GM03348 (cell line): ENCODE results near the gene ANKK1.

Experiments
- DNase-seq: peaks from one replicate; pipeline ENCODE4 v3.0.0; 2012; ENCODE audit warnings: low spot score

The ANKK1 gene, protein sequence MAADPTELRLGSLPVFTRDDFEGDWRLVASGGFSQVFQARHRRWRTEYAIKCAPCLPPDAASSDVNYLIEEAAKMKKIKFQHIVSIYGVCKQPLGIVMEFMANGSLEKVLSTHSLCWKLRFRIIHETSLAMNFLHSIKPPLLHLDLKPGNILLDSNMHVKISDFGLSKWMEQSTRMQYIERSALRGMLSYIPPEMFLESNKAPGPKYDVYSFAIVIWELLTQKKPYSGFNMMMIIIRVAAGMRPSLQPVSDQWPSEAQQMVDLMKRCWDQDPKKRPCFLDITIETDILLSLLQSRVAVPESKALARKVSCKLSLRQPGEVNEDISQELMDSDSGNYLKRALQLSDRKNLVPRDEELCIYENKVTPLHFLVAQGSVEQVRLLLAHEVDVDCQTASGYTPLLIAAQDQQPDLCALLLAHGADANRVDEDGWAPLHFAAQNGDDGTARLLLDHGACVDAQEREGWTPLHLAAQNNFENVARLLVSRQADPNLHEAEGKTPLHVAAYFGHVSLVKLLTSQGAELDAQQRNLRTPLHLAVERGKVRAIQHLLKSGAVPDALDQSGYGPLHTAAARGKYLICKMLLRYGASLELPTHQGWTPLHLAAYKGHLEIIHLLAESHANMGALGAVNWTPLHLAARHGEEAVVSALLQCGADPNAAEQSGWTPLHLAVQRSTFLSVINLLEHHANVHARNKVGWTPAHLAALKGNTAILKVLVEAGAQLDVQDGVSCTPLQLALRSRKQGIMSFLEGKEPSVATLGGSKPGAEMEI

GRCh38 chr11:113387605-113388211 lies at the start of gene ANKK1:
TSS of gene ANKK1 (plus strand) at chr11:113387779. CDS start at chr11:113387885, 106 bp downstream.
- DNase-seq, result no peak

- DNase-seq, result no peak
These were observed 48.8 kb upstream of the ANKK1 start for GRCh38 chr11:113338730-113339129.

GRCh38 chr11:113339929-113340589 lies 47.5 kb upstream of the ANKK1 start:
- DNase-seq, result no peak

DNA sequence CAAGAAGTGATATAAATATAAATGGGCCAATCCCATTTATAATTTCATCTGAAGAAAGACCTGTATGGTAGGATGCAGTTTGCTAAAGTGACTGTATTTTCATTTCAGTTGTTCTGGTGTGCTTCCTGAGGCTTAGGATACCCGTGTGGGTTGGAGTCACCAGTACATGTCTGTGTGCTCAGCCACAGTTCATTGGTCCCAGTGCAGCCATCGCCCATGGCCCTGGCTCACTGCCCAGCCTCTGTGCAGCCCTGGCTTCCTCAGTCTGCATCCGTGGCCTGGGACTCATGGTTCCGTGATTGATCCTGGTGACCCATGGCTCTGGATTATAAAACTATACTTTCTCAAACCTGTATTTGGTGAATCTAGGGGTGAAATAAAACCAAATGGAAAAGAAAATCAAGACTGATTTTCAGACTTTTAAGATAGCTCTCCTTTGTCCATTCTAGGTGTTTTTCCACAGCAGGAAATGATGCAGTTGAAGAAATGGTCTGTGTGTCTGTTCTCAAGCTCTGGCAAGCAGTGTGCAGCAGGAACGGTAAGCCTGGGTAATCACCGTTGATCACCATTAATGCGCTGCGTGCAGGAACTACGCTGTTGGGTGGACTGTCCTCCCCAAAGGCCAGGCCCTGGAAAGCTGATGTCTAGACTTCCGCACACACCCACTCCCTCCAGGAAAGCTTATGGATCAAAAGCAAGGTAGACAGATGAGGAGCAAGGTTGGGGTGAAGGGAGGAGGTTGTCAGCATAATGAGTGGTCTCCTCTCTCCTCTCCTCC lies 46.0 kb upstream of the ANKK1 start:
- DNase-seq, result no peak

DNA sequence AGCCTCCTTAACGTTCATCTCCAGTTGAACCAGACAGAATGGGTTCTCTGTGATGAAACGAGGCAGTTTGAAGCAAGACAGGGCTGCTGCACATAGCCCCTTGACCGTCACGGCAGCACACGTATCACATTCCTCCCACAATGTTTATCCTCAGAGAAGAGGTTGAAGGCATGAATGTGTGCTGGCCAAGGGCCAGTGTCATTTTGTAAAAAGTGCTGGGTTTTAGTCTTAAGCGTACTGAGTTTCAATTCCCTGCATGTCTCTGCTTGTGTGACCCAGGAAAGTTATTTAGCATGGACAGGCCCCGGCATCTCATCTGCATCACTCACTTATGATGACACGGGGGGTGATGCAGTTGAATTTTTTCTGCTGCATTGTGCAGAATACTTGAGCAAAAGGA lies 41.6 kb upstream of the ANKK1 start:
- DNase-seq, result no peak

DNA sequence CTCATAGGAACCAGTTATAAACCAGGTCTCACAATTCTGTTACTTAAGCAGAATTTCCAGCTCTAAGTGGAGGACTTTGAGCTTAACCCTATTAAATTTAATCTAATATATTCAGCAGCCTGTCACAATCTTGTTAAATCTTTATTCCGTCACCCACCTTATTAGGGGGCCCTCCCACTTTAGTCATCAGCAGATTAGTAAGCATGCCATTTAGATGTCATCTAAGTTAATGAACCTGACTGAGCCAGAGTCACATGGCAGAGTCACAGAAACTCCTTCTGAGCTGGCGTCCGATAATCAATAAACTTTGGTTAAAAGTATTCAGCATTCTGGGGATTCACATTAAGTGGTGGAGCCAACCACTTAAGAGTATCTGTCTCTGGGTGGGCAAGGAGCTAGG lies 38.1 kb upstream of the ANKK1 start:
- no peak for DNase-seq

DNA sequence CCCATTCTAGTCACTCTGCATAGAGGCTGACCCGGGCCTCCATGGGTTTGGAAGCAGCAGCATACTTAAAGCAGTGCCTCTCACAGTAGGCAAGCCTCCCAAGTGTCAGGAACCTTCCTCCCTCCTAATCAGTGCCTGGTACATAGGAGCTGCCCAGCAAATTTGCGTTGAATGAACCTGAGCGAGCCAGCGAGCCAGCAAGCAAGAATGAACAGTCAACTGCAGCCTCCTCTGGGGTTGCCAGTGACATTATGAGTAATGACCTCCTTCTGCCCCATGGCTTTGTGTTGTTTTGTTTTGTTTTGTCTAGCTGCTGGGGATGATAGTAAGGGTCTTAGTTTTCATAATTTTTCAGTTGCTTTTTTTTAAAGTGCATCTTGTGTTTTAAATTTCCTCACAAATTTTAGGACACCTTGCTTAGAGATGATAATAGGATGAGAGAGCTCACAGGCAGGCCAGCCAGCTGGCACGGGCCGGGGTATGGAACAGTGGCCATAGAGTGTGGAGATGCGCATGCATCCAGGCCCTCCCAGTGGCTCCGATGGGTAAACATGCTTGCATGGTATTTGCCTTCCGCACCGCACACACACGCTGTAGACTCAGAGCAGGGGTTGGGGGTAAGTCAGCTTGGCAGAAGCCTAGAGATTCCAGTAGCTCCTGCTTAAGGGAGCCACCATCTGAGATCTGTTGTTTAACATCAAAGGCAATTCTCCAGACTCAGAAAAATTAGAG lies 37.1 kb upstream of the ANKK1 start:
- DNase-seq, result no peak

GRCh38 chr11:113351068-113351450 lies 36.5 kb upstream of the ANKK1 start:
- DNase-seq, result no peak

DNA sequence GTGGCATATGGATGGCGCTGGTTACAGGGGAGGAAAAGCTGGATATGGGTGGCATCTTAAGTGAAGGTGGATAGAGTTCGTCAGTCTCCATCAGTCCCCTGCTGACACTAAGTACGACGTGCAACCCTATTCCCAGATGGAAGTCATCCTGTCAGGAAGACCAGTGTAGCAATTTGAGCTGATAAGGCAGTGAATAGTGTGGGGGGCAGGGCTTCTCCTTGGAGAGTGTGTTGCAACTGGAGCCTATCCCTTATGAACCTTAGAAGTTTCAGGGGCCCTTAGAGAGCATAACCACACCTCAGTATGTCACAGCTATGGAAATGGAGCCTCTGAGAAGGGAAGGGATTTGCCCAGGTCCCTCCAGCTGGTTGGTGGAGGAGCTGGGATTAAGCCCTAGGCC lies 36.1 kb upstream of the ANKK1 start:
- DNase-seq, result no peak

GRCh38 chr11:113356203-113356602 lies 31.4 kb upstream of the ANKK1 start:
- DNase-seq, result no peak

DNA sequence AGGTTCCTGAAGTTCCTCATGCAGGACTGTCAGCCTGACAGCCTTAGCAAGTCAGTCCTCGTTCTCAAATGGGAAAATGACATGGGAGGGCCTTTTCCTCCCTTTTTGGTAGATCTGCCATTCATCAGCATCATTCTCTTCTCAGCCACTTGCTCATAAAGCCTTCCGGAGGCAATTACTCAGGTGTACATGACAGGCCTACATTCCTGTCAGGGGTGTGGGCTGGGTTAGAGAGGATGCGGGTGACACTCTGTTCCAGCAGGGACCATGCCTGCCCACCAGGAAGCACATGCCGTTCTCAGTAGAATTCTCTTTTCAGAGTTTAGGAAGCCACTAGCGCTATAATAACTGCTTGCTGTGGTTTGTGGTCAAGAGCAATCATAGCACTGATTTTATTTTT lies 24.2 kb upstream of the ANKK1 start:
- DNase-seq, result no peak

GRCh38 chr11:113363996-113364641 lies 23.5 kb upstream of the ANKK1 start:
- DNase-seq, result no peak

- no peak for DNase-seq
These were observed 21.7 kb upstream of the ANKK1 start for GRCh38 chr11:113365895-113366294.

GRCh38 chr11:113369411-113369810 lies 18.2 kb upstream of the ANKK1 start:
- no peak for DNase-seq

DNA sequence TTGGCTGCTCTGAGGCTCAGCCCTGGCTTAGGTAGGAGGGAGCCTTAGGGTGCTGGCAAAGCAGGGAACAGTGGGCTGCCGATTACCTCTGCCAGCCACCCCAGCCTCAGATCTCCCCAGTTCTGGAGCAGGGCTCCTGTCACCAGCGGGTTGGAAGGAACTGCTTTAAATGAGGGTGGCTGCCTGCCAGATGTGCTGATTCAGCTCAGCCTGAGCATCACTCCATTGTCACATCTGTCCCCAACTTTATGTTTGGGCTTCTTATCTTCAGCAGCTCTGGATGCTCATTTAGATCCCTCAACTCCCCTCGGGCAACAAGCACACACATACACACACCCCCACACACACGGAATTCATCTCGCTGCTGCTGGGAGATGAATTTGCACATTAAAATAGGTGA lies 16.9 kb upstream of the ANKK1 start:
- DNase-seq, result no peak

- no peak for DNase-seq
These were observed 15.3 kb upstream of the ANKK1 start for GRCh38 chr11:113372309-113372708.

DNA sequence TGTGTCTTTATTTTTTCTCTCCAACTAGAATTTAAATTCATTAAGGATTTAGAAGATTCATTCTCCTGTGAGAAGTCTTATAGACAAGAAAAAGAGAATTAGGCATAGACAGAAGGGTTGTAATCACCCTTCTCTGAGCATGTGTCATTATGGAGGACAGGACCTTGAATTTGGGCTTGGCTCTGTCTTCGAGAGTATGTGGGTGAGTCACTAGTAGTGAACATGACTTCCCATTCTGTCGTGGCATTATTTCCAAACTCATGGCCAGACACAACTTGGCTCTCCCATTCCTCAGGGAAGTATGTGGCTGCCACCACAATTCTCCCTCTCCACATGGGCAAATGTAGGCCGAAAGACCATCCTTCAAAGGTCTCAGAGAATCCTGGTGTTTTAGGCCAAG lies 14.3 kb upstream of the ANKK1 start:
- peak; percentile 36 for DNase-seq

- no peak for DNase-seq
These were observed 13.5 kb upstream of the ANKK1 start for GRCh38 chr11:113373981-113374560.

DNA sequence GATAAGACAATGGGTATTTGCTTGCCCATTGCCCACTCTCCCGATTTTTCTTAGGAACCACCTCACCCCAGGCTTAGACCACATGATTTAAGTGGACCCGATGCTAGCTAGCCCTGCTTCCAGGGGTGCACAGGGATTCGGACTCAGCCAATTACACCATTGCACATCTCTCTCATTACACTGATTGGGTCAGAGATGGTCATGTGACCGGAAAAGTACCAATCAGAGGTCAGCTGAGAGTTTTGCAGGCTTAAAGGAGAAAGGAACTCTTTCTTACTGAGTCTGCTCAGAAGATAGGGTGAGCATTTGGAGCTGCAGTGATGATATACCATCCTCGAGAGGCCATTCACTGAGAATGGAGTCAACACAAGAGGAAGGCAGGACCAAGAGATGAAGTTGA lies 12.2 kb upstream of the ANKK1 start:
- DNase-seq, result no peak

GRCh38 chr11:113376156-113376555 lies 11.4 kb upstream of the ANKK1 start:
- DNase-seq, result no peak
